Measurements from ENCODE around the gene KIR2DL3.
"Not testable (repeated sequence)": the region's sequence is repeated elsewhere in the genome, so short reads cannot be mapped to it uniquely, and the experiment has no call there.

KIR2DL3 gene

GRCh38 chr19:54744080-54744479, 5.8 kb downstream of the KIR2DL3 start:
- not testable (repeated sequence) for DNase-seq

DNA sequence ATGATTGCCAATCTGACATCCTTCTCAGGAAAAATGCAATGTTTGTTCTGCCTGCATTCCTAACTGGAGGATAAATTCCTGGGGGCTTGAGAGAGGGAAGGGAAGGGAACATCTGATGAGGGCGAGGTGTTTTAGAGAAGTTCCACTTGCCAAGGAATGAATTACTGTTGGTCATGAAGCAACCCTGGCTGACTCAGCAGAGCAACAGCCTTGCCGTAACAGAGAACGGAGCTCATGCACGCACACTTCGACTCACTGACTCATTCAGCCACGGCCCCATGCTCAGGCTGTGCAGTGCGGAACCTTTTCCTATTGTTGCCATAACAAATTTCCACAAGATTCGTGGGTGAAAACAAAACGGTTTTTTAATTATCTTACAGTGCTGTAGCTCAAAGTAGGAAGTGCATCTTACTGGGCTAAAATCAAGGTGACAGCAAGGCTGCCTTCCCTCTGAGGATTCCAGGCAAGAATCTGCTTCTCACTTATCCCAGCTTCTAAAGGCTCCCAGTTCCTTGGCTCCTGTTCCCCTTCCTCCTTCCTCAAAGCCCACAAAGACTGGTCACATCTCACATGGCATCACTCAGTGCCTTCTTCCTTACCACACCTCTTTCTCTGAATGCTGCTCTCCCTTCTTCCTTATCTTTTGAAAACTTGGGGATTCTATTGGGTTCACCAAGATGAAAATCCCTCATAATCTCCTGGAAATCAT, 9.5 kb downstream of the KIR2DL3 start:
- not testable (repeated sequence) for DNase-seq

DNA sequence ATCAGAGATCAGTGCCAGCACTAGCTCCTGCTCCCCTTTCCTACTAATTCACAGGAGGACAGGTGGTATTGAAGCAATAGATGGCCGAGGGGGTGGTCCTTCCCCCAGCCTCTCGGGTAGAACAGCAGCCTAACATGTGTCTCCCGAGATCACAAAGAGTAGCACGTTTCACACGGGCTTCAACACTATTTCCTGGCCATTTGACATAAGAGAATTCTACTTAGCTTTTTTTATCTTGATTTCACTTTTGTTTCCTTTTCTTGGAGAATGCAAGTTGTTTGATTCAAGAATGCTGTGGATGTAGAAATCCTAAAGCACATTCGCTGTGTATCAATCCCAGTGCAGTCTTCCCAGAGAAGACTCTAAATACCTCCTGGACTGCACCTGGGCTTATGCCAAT, 12.0 kb downstream of the KIR2DL3 start:
- not testable (repeated sequence) for DNase-seq

- not testable (repeated sequence) for DNase-seq
These were observed 18.1 kb downstream of the KIR2DL3 start for GRCh38 chr19:54756204-54757110.

GRCh38 chr19:54758577-54758976, 20.3 kb downstream of the KIR2DL3 start:
- not testable (repeated sequence) for DNase-seq

DNA sequence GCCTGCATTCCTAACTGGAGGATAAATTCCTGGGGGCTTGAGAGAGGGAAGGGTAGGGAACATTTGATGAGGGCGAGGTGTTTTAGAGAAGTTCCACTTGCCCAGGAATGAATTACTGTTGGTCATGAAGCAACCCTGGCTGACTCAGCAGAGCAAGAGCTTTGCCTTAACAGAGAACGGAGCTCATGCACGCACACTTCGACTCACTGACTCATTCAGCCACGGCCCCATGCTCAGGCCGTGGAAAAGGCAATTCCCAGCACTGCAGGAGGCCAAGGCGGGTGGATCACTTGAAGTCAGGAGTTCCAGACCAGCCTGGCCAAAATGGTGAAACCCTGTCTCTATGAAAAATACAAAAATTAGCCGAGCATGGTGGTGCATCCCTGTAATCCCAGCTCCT, 25.9 kb downstream of the KIR2DL3 start:
- DNase-seq, result not testable (repeated sequence)

DNA sequence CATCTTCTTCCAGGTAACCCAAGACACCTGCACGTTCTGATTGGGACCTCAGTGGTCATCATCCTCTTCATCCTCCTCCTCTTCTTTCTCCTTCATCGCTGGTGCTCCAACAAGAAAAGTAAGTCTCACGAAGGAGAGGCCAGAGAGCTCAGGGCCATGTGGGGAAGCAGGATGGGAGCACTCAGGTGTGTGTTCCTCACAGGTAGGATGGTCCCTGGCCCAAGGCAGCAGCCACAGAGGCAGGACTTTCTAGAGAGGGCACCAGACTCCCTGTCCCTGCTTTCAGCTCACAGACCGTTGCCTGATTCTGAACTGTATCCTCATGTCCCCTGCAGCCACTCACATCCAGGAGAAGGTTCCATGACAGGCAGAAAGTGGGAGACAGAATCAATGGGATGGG, 28.2 kb downstream of the KIR2DL3 start:
- DNase-seq, result not testable (repeated sequence)

DNA sequence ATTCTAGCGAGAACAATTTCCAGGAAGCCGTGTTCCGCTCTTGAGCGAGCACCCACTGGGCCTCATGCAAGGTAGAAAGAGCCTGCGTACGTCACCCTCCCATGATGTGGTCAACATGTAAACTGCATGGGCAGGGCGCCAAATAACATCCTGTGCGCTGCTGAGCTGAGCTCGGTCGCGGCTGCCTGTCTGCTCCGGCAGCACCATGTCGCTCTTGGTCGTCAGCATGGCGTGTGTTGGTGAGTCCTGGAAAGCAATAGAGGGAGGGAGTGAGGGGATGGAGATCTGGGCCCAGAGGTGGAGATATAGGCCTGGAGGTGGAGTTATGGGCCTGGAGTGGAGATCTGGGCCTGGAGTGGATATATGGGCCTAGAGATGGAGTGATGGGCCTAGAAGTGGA, 31.3 kb downstream of the KIR2DL3 start, which contains the start of gene KIR2DL1:
Gene KIR2DL1, plus strand, starts transcription at position 148 of the 400 bp plus-strand sequence. Its CDS starts 58 bp downstream, at position 206.
- not testable (repeated sequence) for DNase-seq

GRCh38 chr19:54770511-54770910, 32.2 kb downstream of the KIR2DL3 start:
- DNase-seq, result not testable (repeated sequence)

GRCh38 chr19:54771018-54771960, 33.0 kb downstream of the KIR2DL3 start:
- DNase-seq, result not testable (repeated sequence)

DNA sequence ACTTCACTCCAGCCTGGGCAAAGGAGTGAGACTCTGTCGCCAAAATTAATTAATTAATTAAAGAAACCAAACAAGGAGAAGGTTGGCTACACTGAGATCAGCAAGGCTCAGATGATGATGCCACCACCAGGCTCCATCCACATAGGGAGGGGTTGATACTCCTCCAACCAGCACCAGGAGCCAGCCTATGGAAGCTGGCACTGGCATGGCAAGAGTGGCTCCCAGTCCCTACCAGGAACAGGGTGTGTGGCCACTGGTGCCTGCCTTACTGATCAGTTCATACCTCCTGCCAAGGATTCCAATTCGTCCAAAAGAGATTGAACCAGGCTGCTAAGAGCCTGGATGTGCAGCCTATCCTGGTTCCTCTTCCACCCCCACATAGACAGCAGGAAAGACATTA, 34.4 kb downstream of the KIR2DL3 start:
- DNase-seq, result not testable (repeated sequence)

DNA sequence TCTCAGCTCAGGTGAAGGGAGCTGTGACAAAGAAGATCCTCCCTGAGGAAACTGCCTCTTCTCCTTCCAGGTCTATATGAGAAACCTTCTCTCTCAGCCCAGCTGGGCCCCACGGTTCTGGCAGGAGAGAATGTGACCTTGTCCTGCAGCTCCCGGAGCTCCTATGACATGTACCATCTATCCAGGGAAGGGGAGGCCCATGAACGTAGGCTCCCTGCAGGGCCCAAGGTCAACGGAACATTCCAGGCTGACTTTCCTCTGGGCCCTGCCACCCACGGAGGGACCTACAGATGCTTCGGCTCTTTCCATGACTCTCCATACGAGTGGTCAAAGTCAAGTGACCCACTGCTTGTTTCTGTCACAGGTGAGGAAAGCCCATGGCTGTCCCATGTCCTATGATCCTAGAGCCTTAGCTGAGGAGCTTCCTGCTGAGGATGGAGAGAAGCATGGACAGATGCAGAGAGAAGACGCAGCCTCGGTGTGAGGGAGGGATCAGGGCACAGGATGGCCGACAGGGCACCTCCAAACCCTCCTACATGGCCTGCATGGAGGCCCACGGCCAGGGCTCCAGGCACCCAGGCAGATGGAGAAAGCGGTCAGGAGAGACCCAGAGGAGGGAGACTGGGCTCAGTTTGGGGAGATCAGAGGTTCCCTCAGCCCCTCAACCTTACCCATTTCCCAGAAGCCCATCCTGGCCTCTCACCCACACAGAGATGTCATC, 36.9 kb downstream of the KIR2DL3 start:
- DNase-seq, result not testable (repeated sequence)

- DNase-seq, result not testable (repeated sequence)
These were observed 37.5 kb downstream of the KIR2DL3 start for GRCh38 chr19:54775830-54776229.

DNA sequence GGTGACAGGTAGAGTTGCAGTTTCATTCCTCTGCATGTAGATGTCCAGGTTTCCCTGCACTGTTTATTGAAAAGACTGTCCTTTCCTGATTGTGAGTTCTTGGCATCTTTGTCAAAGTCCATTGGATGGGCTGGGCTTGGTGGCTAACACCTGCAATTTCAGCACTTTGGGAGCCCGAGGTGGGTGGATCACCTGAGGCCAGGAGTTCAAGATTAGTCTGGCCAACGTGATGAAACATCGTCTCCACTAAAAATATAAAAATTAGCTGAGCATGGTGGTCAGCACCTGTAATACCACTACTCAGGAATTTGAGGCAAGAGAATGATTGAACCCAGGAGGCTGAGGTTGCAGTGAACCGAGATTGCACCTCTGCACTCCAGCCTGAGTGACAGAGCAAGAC, 39.5 kb downstream of the KIR2DL3 start:
- not testable (repeated sequence) for DNase-seq

GRCh38 chr19:54778896-54779295, 40.6 kb downstream of the KIR2DL3 start:
- not testable (repeated sequence) for DNase-seq

GRCh38 chr19:54782916-54783315, 44.6 kb downstream of the KIR2DL3 start:
- not testable (repeated sequence) for DNase-seq

DNA sequence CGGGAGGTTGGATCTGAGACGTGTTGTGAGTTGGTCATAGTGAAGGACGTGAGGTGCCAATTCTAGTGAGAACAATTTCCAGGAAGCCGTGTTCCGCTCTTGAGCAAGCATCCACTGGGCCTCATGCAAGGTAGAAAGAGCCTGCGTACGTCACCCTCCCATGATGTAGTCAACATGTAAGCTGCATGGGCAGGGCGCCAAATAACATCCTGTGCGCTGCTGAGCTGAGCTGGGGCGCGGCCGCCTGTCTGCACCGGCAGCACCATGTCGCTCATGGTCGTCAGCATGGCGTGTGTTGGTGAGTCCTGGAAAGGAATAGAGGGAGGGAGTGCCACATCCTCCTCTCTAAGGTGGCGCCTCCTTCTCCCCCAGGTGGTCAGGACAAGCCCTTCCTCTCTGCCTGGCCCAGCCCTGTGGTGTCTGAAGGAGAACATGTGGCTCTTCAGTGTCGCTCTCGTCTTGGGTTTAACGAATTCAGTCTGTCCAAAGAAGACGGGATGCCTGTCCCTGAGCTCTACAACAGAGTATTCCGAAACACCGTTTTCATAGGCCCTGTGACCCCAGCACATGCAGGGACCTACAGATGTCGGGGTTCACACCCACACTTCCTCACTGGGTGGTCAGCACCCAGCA, 47.9 kb downstream of the KIR2DL3 start:
- not testable (repeated sequence) for DNase-seq

DNA sequence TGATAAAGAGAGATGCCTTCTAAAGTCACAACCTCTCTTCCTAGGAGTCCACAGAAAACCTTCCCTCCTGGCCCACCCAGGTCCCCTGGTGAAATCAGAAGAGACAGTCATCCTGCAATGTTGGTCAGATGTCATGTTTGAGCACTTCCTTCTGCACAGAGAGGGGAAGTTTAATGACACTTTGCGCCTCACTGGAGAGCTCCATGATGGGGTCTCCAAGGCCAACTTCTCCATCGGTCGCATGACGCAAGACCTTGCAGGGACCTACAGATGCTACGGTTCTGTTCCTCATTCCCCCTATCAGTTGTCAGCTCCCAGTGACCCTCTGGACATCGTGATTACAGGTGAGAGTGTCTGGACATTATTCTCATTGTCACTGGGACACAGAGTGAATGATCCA, 49.8 kb downstream of the KIR2DL3 start:
- not testable (repeated sequence) for DNase-seq

- no peak for DNase-seq
These were observed 52.4 kb downstream of the KIR2DL3 start for GRCh38 chr19:54790711-54791110.

GRCh38 chr19:54791476-54791875, 53.2 kb downstream of the KIR2DL3 start:
- DNase-seq, result no peak

DNA sequence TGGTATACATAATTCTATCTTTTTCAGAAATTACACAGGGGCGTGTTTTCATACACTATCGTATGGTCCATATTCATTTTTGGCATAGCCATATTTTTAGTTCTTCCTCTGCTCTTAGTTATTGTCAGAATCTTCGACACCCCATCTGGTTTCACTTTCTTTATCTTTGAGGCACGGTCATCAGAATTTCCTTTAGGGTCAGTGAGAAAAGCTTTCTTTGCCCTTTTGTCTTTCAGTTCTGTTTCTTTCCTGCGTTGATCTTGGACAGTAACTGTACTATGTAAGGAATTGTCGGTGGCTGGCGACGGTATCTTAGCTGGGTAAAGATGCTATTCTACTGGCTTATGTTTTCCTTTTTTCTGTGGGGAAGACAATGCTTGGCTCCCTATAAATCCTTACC, 54.5 kb downstream of the KIR2DL3 start:
- no peak for DNase-seq
